ENCODE data around the gene FGD5. TPM values are rescaled to one million over a fixed set of nuclear protein-coding genes. Genes with fewer than 3 reads are reported as not detected.

FGD5 gene
- total and polyA plus RNA-seq, 9 of the 15 experiments (the other 6 are each of a cell fraction or from before 2014, with no cell fraction given), result 0.18 TPM; not detected in 8

GRCh38 chr3:14879211-14879874 is 60.6 kb downstream of the FGD5 start (continued):
- TF ChIP-seq PURB (CRISPR knock-in tag; IDR thresholded peaks at IDR 0.05; ENCODE audit: low read depth), result no peak
- 0 out of 2 replicates have a peak, but pooled peaks have one; percentile 17 for TF ChIP-seq ATF4 (CRISPR knock-in tag; IDR thresholded peaks at IDR 0.05)
- TF ChIP-seq JUN (IDR thresholded peaks at IDR 0.05; ENCODE audit: borderline replicate concordance, low read depth, low read length), result no peak
- no peak for TF ChIP-seq JUN (CRISPR knock-in tag; IDR thresholded peaks at IDR 0.05; ENCODE audit: borderline replicate concordance)
- TF ChIP-seq ZBTB17 (CRISPR knock-in tag; IDR thresholded peaks at IDR 0.05), result peak; percentile 95
- no peak for TF ChIP-seq CEBPZ (IDR thresholded peaks at IDR 0.05; ENCODE audit: borderline replicate concordance, low read depth, low read length)
- no peak for TF ChIP-seq SPI1 (IDR thresholded peaks at IDR 0.05; ENCODE audit: borderline replicate concordance, low read depth, low read length)
- no peak for TF ChIP-seq MEIS2 (IDR thresholded peaks at IDR 0.05; ENCODE audit: partially characterized antibody)

All from K562 (cell line).